PFSK-1 (cell line): ENCODE results near the gene POLR3H.

Experiments used
- FOXP2 ChIP-seq: optimal IDR thresholded peaks from 2 replicates; pipeline ENCODE3; 2011; ENCODE audit warnings: borderline replicate concordance, control low read depth, inconsistent platforms; ENCODE audit not compliant: insufficient read depth; ENCODE audit errors: extremely low read length, extremely low read depth
- POLR2AphosphoS5 ChIP-seq: IDR thresholded peaks from 2 replicates; pipeline ENCODE4 v1.6.1; 2012; ENCODE audit warnings: low read depth, mild to moderate bottlenecking, control low read depth, low read length, moderate library complexity
- REST ChIP-seq, 2 experiments: IDR thresholded peaks; 2 replicates each; pipeline versions ENCODE4 v1.6.1 to v1.8.0; 2011 to 2012; ENCODE audit warnings: low read depth in 2 of 2, low read length in 2 of 2, control low read depth in 1 of 2, inconsistent platforms in 1 of 2, mild to moderate bottlenecking in 1 of 2, moderate library complexity in 1 of 2; ENCODE audit not compliant: insufficient read depth in 1 of 2
- SIN3A ChIP-seq: IDR thresholded peaks from 2 replicates; pipeline ENCODE4 v1.6.1; 2012; ENCODE audit warnings: mild to moderate bottlenecking, low read length, moderate library complexity, borderline replicate concordance; ENCODE audit not compliant: insufficient read depth
- TAF1 ChIP-seq: IDR thresholded peaks from 2 replicates; pipeline ENCODE4 v1.6.1; 2012; ENCODE audit warnings: low read length, control low read depth, borderline replicate concordance; ENCODE audit not compliant: insufficient read depth

Gene POLR3H

GRCh38 chr22:41526830-41527799 lies 17.2 kb downstream of the POLR3H start:
- TF ChIP-seq SIN3A: 0 out of 2 replicates have a peak, but pooled peaks have one; percentile 16
- TF ChIP-seq FOXP2: no peak
- TF ChIP-seq POLR2AphosphoS5: peak; percentile 67
- no peak for TF ChIP-seq TAF1
- TF ChIP-seq REST (IDR thresholded peaks at IDR 0.05; ENCODE audit: insufficient read depth in 1 of 2, low read depth in 2 of 2, low read length in 2 of 2): no peak

DNA sequence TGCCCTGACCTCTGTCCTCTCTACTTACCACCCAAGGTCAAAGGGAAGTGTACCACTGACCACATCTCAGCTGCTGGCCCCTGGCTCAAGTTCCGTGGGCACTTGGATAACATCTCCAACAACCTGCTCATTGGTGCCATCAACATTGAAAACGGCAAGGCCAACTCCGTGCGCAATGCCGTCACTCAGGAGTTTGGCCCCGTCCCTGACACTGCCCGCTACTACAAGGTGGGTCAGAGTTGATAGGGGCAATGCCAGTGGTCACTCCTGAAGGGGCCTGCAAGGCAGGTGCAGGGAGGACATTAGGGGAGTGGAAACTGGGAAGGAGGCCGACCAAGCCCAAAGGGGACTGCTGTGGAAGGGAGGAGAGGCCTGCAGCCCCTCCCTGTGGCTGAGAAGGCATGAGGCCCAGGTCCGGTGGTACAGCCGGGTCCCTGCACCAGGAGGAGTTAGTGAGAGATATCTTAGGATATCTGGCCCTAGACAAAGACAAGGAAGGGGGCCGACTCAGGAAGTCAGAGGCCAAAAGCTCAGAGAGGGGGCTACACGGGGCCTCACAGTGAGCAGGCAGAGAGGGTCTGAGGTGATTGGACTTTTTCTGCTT lies 17.9 kb downstream of the POLR3H start:
- TF ChIP-seq SIN3A (no peak), FOXP2 (no peak), TAF1 (no peak), REST (IDR thresholded peaks at IDR 0.05; ENCODE audit: insufficient read depth in 1 of 2, low read depth in 2 of 2, low read length in 2 of 2) (no peak), POLR2AphosphoS5 (no peak)

GRCh38 chr22:41525450-41526225 lies 18.6 kb downstream of the POLR3H start:
- TF ChIP-seq POLR2AphosphoS5: peak; percentile 44; the same call in 1 of the 2 replicates
- no peak for TF ChIP-seq FOXP2

DNA sequence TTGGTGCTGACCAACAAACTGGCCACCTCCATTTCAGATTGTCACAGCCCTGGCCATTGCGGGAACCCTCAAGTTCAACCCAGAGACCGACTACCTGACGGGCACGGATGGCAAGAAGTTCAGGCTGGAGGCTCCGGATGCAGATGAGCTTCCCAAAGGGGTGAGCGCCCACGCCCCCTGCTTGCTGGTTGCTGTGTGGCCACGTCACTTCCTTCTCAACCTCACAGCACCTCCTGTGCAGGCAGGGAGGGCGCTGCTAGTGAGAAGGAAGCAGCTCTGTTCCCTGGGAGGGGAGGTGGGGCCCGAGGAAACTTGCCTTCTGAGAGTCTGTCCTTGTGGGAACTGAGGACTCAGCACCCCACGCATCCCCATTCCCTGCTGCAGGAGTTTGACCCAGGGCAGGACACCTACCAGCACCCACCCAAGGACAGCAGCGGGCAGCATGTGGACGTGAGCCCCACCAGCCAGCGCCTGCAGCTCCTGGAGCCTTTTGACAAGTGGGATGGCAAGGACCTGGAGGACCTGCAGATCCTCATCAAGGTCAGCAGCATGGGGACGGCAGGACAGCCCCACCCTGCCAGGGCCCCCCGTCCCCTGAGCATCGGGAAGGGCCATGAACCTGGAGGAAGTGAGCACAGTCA lies 19.3 kb downstream of the POLR3H start:
- TF ChIP-seq POLR2AphosphoS5 (no peak), SIN3A (no peak), REST (IDR thresholded peaks at IDR 0.05; ENCODE audit: insufficient read depth in 1 of 2, low read depth in 2 of 2, low read length in 2 of 2) (no peak), FOXP2 (no peak), TAF1 (no peak)

- no peak for TF ChIP-seq TAF1
- no peak; the same call in 1 of the 2 replicates for TF ChIP-seq POLR2AphosphoS5
- TF ChIP-seq SIN3A: no peak
- TF ChIP-seq FOXP2: no peak
- no peak for TF ChIP-seq REST (IDR thresholded peaks at IDR 0.05; ENCODE audit: insufficient read depth in 1 of 2, low read depth in 2 of 2, low read length in 2 of 2)
Measured at GRCh38 chr22:41524251-41524661, 20.0 kb downstream of the POLR3H start.
